NCI-H345 treated with DMSO at 0.1 percent for 48 hours (cell line): Measurements from ENCODE around the gene CRTAP.
"Not testable (repeated sequence)": the region's sequence is repeated elsewhere in the genome, so short reads cannot be mapped to it uniquely, and the experiment has no call there.

ENCODE experiments used
- DNase-seq: peaks from one replicate; lab custom pipeline; 2025; ENCODE audit not compliant: unreplicated experiment; lab: John Stamatoyannopoulos, UW

CRTAP gene

GRCh38 chr3:33173103-33173502 is 59.3 kb downstream of the CRTAP start:
- peak; percentile 75 for DNase-seq

GRCh38 chr3:33173672-33174071 is 59.9 kb downstream of the CRTAP start:
- no peak for DNase-seq

- no peak for DNase-seq
Measured at GRCh38 chr3:33174095-33174494, 60.3 kb downstream of the CRTAP start.

GRCh38 chr3:33174711-33175414 is 61.0 kb downstream of the CRTAP start:
- peak; percentile 68 for DNase-seq

GRCh38 chr3:33179132-33179531 is 65.3 kb downstream of the CRTAP start:
- DNase-seq = no peak

GRCh38 chr3:33181229-33181628 is 67.4 kb downstream of the CRTAP start:
- DNase-seq = no peak

- not testable (repeated sequence) for DNase-seq
Measured at GRCh38 chr3:33181641-33182040, 67.8 kb downstream of the CRTAP start.

- no peak for DNase-seq
Measured at GRCh38 chr3:33184863-33185262, 71.0 kb downstream of the CRTAP start.

GRCh38 chr3:33186524-33187367 is 72.9 kb downstream of the CRTAP start:
- no peak for DNase-seq

GRCh38 chr3:33187368-33187634 is 73.5 kb downstream of the CRTAP start:
- no peak for DNase-seq

GRCh38 chr3:33194303-33194702 is 80.5 kb downstream of the CRTAP start:
- DNase-seq = no peak

- no peak for DNase-seq
Measured at GRCh38 chr3:33196538-33196937, 82.7 kb downstream of the CRTAP start.
